Suprapubic skin (tissue), 4 donors: ENCODE data around the gene CCDC70.

Source experiments
- POLR2A ChIP-seq, 2 donors: fragments of 450-650 bp; IDR thresholded peaks; one replicate each; pipeline ENCODE4 v1.6.1; 2017; ENCODE audit warnings: antibody characterized with exemption in 2 of 2, mild to moderate bottlenecking in 2 of 2, moderate library complexity in 2 of 2
- POLR2AphosphoS5 ChIP-seq, 3 donors: sonication (generic); formaldehyde crosslinking; IDR thresholded peaks; one replicate each; pipeline ENCODE4 v1.6.1; 2017; ENCODE audit warnings: antibody characterized with exemption in 3 of 3
- TF ChIP-seq, protein P1 (sequence below), 2 donors: fragments of 200-600 bp in 1 of 2; fragments of 450-650 bp in 1 of 2; sonication (generic) in 1 of 2; IDR thresholded peaks; one replicate each; pipeline ENCODE4 v1.5.1; 2016 to 2019; ENCODE audit warnings: antibody characterized with exemption in 2 of 2, mild to moderate bottlenecking in 1 of 2, moderate library complexity in 1 of 2

DNA sequence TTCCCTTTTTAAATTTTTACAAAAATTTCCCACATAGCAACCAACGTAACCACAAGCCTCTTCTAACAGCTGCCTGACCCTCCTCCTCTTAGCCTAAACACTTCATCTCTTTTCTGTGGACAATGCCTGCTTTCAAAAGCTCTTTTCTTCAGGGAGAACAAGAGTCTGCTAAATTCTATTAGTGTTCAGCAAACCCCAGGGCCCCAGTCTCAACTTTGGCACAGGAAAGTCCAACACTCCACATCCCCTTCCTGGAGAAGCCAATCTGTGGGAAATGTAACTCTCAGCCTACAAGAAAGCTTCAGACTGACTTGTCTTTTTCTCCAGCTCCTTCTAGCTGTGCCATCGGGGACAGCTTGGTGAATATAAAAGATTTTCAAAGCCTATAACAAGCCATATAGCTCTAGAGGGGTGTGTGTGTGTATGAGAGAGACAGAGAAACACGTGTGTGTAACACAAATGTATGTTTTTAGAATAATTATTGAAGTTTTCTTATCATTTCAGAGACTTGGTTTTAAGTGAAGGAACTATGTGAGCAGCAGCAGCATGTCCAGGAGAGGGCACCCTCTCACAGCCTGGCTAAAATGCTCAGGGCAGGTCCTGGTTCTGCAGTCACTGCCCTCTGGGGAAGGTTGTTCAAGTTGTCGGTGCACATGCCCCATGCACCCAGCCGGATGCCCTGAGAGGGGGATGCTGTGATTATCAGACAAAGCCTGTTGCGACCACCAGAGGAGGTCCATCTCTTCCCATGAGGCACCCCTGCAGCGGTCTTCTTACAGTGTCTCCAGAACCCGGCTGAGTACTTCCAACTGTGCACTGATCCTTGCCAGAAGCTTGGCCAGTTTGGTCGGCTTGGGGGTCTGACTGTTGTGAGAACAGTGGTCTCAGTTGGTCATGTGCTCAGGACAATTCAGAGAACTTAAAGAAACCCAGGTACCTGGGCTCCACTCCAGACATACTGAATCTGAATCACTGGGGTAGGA, 34.4 kb downstream of the CCDC70 start:
- TF ChIP-seq POLR2AphosphoS5 (IDR thresholded peaks at IDR 0.05) (no peak), POLR2A (IDR thresholded peaks at IDR 0.05) (no peak)
- TF ChIP-seq, protein P1, sequence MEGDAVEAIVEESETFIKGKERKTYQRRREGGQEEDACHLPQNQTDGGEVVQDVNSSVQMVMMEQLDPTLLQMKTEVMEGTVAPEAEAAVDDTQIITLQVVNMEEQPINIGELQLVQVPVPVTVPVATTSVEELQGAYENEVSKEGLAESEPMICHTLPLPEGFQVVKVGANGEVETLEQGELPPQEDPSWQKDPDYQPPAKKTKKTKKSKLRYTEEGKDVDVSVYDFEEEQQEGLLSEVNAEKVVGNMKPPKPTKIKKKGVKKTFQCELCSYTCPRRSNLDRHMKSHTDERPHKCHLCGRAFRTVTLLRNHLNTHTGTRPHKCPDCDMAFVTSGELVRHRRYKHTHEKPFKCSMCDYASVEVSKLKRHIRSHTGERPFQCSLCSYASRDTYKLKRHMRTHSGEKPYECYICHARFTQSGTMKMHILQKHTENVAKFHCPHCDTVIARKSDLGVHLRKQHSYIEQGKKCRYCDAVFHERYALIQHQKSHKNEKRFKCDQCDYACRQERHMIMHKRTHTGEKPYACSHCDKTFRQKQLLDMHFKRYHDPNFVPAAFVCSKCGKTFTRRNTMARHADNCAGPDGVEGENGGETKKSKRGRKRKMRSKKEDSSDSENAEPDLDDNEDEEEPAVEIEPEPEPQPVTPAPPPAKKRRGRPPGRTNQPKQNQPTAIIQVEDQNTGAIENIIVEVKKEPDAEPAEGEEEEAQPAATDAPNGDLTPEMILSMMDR (IDR thresholded peaks at IDR 0.05): peak in 1 of 2 donors; percentile 48
